GM11168 (cell line): ENCODE results near the gene LTC4S.

Source experiments
- in situ Hi-C: fragments of 300-500 bp; cut with MboI; formaldehyde crosslinking; loops from one replicate; pipeline ENCODE4 v1.12.0; 2022; ENCODE audit warnings: low sequenced_read_pairs; ENCODE audit not compliant: unreplicated experiment

The LTC4S gene

GRCh38 chr5:179794171-179794570, 385 bp downstream of the LTC4S start:
- in situ Hi-C loops = loop anchor here (10.0 kb wide), 1 partner anchor 111 kb away; the partner anchor contains the start of gene TBC1D9B

- in situ Hi-C loops = loop anchor here (10.0 kb wide), 1 partner anchor 110 kb away; the partner anchor contains the start of gene TBC1D9B
Observed at GRCh38 chr5:179794575-179794974, 789 bp downstream of the LTC4S start.

- in situ Hi-C loops = loop anchor here (10.0 kb wide), 1 partner anchor 110 kb away; the partner anchor contains the start of gene TBC1D9B
Observed at GRCh38 chr5:179795049-179795862, 1.5 kb downstream of the LTC4S start.

GRCh38 chr5:179795863-179796833, 2.4 kb downstream of the LTC4S start:
- in situ Hi-C loops = loop anchor here (10.0 kb wide), 1 partner anchor 109 kb away; the partner anchor contains the start of gene TBC1D9B

- in situ Hi-C loops = loop anchor here (10.0 kb wide), 1 partner anchor 108 kb away; the partner anchor contains the start of gene TBC1D9B
Observed at GRCh38 chr5:179796877-179797608, 3.3 kb downstream of the LTC4S start.

- in situ Hi-C loops = loop anchor here (10.0 kb wide), 1 partner anchor 107 kb away; the partner anchor contains the start of gene TBC1D9B
Observed at GRCh38 chr5:179797741-179798140, 4.0 kb downstream of the LTC4S start.

- in situ Hi-C loops = loop anchor here (10.0 kb wide), 1 partner anchor 107 kb away; the partner anchor contains the start of gene TBC1D9B
Observed at GRCh38 chr5:179798144-179798770, 4.5 kb downstream of the LTC4S start.

- in situ Hi-C loops = loop anchor here (10.0 kb wide), 1 partner anchor 106 kb away; the partner anchor contains the start of gene TBC1D9B
Observed at GRCh38 chr5:179798771-179799643, 5.2 kb downstream of the LTC4S start.

- in situ Hi-C loops = loop anchor here (10.0 kb wide), 1 partner anchor 105 kb away; the partner anchor contains the start of gene TBC1D9B
Observed at GRCh38 chr5:179799644-179799973, 5.8 kb downstream of the LTC4S start.

- in situ Hi-C loops = no loop called here
Observed at GRCh38 chr5:179800071-179800695, 6.4 kb downstream of the LTC4S start.

- in situ Hi-C loops = no loop called here
Observed at GRCh38 chr5:179800696-179801201, 7.0 kb downstream of the LTC4S start.

GRCh38 chr5:179801304-179802206, 7.8 kb downstream of the LTC4S start:
- in situ Hi-C loops = no loop called here

- in situ Hi-C loops = no loop called here
Observed at GRCh38 chr5:179802207-179802883, 8.6 kb downstream of the LTC4S start.

- in situ Hi-C loops = no loop called here
Observed at GRCh38 chr5:179802950-179803562, 9.3 kb downstream of the LTC4S start.

- in situ Hi-C loops = no loop called here
Observed at GRCh38 chr5:179803651-179804554, 10.1 kb downstream of the LTC4S start.
